GM12875 (cell line): ENCODE results near the gene F11.
"Not testable (repeated sequence)": the region's sequence is repeated elsewhere in the genome, so short reads cannot be mapped to it uniquely, and the experiment has no call there.

ENCODE experiments used
- H3K4me3 ChIP-seq: one replicate; pipeline ENCODE4 v1.5.1; 2011; ENCODE audit warnings: low read depth, low read length, control low read depth
- CTCF ChIP-seq: IDR thresholded peaks from 2 replicates; pipeline ENCODE4 v1.5.1; 2011; ENCODE audit warnings: low read depth, mild to moderate bottlenecking, control low read depth, inconsistent platforms, low read length, moderate library complexity, borderline replicate concordance; ENCODE audit not compliant: insufficient read depth

F11 gene

GRCh38 chr4:186304866-186305505 lies 39.0 kb downstream of the F11 start:
- no peak overlapping the region for H3K4me3 ChIP-seq
- TF ChIP-seq CTCF: no peak

GRCh38 chr4:186307497-186307896 lies 41.5 kb downstream of the F11 start:
- no peak overlapping the region for H3K4me3 ChIP-seq
- no peak for TF ChIP-seq CTCF

GRCh38 chr4:186307916-186308315 lies 41.9 kb downstream of the F11 start:
- no peak overlapping the region for H3K4me3 ChIP-seq
- no peak for TF ChIP-seq CTCF

- no peak for TF ChIP-seq CTCF
- no peak overlapping the region for H3K4me3 ChIP-seq
Observed at GRCh38 chr4:186318481-186318880, 52.5 kb downstream of the F11 start.

- not testable (repeated sequence) for H3K4me3 ChIP-seq
Observed at GRCh38 chr4:186324660-186325059, 58.7 kb downstream of the F11 start.

GRCh38 chr4:186326391-186326790 lies 60.4 kb downstream of the F11 start:
- H3K4me3 ChIP-seq: no peak overlapping the region
- no peak for TF ChIP-seq CTCF

GRCh38 chr4:186329372-186329771 lies 63.4 kb downstream of the F11 start:
- TF ChIP-seq CTCF: no peak
- H3K4me3 ChIP-seq: no peak overlapping the region

- no peak overlapping the region for H3K4me3 ChIP-seq
- no peak for TF ChIP-seq CTCF
Observed at GRCh38 chr4:186330368-186330767, 64.4 kb downstream of the F11 start.
